GM12878 (cell line): ENCODE results near the gene RFPL2. TPM values are rescaled to one million over a fixed set of nuclear protein-coding genes. Genes with fewer than 3 reads are reported as not detected.

Experiments used
- ATAC-seq: fragments of 200-7000 bp; cut with Tn5 transposase; 3 replicates; pipeline ENCODE4 v1.9.1; 2020; ENCODE audit warnings: mild to moderate bottlenecking, moderate library complexity
- BruUV-seq: library from RNA; stranded (reverse); fragments of 400-500 nt; replicated peaks from 2 replicates; lab custom pipeline; 2021; lab: Mats Ljungman, UMichigan
- CTCF ChIA-PET: fragments of 300-600 bp; sonication (Branson Sonifier 250); formaldehyde crosslinking; extraction: SDS; loops from one replicate; lab custom pipeline; 2021; ENCODE audit warnings: inconsistent platforms; lab: Yijun Ruan, JAX
- POLR2A ChIA-PET: fragments of 350-600 bp; formaldehyde crosslinking; extraction: SDS; loops from one replicate; lab custom pipeline; 2021; ENCODE audit warnings: inconsistent platforms; lab: Charles Lee
- RAD21 ChIA-PET: fragments of 300-600 bp; sonication (Branson Sonifier 250); formaldehyde crosslinking; loops from one replicate; lab custom pipeline; 2023; ENCODE audit warnings: antibody characterized with exemption; ENCODE audit not compliant: unreplicated experiment; lab: Charles Lee
- SMC1A ChIA-PET: fragments of 300-600 bp; sonication (Branson Sonifier 250); formaldehyde crosslinking; loops from one replicate; lab custom pipeline; 2023; ENCODE audit not compliant: unreplicated experiment, uncharacterized antibody; lab: Charles Lee
- DNase-seq: peaks from one replicate; pipeline ENCODE4 v3.0.0-alpha.2; 2011; ENCODE audit warnings: low read depth, low spot score
- FAIRE-seq: peaks from 3 replicates; lab custom pipeline; 2011; peaks lifted over from hg19 to GRCh38; lab: Jason Lieb, UNC
- H2AFZ ChIP-seq: 2 replicates; pipeline ENCODE4 v1.6.0; 2011; ENCODE audit warnings: low read depth, low read length, control low read depth; ENCODE audit not compliant: control insufficient read depth
- H3K27ac ChIP-seq: 2 replicates; pipeline ENCODE4 v1.5.1; 2011; ENCODE audit warnings: control low read depth; ENCODE audit not compliant: control insufficient read depth, insufficient read depth
- H3K27me3 ChIP-seq, 2 experiments: replicated peaks in 1 of 2; 2 replicates each; pipeline versions ENCODE4 v1.6.0 to v1.6.1; 2011; ENCODE audit warnings: low read length in 1 of 2; ENCODE audit not compliant: control insufficient read depth in 2 of 2, insufficient read depth in 2 of 2
- H3K36me3 ChIP-seq, 2 experiments: 2 replicates each; pipeline ENCODE4 v1.5.1; 2011; ENCODE audit warnings: low read length in 1 of 2; ENCODE audit not compliant: control insufficient read depth in 2 of 2, insufficient read depth in 2 of 2
- H3K4me1 ChIP-seq: 2 replicates; pipeline ENCODE4 v1.6.1; 2011; ENCODE audit warnings: mild to moderate bottlenecking, low read length, moderate library complexity, mixed read lengths; ENCODE audit not compliant: control insufficient read depth, insufficient read depth
- H3K4me2 ChIP-seq: 2 replicates; pipeline ENCODE4 v1.6.0; 2011; ENCODE audit warnings: control low read depth; ENCODE audit not compliant: control insufficient read depth, insufficient read depth
- H3K4me3 ChIP-seq: fragments of 200-600 bp; sonication (generic); 2 replicates; pipeline ENCODE4 v1.5.1; 2016
- H3K79me2 ChIP-seq: 2 replicates; pipeline ENCODE4 v1.6.0; 2011; ENCODE audit warnings: low read length; ENCODE audit not compliant: control insufficient read depth, insufficient read depth
- H3K9ac ChIP-seq: 2 replicates; pipeline ENCODE4 v1.8.0; 2011; ENCODE audit warnings: low read length, control low read depth, mixed read lengths; ENCODE audit not compliant: control insufficient read depth, insufficient read depth
- H3K9me3 ChIP-seq: replicated peaks from 3 replicates; pipeline ENCODE4 v1.5.1; 2011; ENCODE audit warnings: mild to moderate bottlenecking, low read length; ENCODE audit not compliant: control insufficient read depth, insufficient read depth
- H4K20me1 ChIP-seq: 2 replicates; pipeline ENCODE4 v1.6.0; 2011; ENCODE audit not compliant: control insufficient read depth, insufficient read depth
- BACH1 ChIP-seq: fragments of 450-650 bp; IDR thresholded peaks from 2 replicates; pipeline ENCODE4 v1.6.1; 2017; ENCODE audit warnings: mild to moderate bottlenecking, borderline replicate concordance
- CBX3 ChIP-seq: fragments of 200-600 bp; sonication (generic); IDR thresholded peaks from 2 replicates; pipeline ENCODE4 v1.6.1; 2016; ENCODE audit warnings: low read depth, borderline replicate concordance
- CHD4 ChIP-seq: fragments of 200-600 bp; sonication (generic); IDR thresholded peaks from 2 replicates; pipeline ENCODE4 v1.6.1; 2016; ENCODE audit warnings: mild to moderate bottlenecking
- GABPA ChIP-seq: IDR thresholded peaks from 2 replicates; pipeline ENCODE4 v1.6.1; 2014; ENCODE audit warnings: antibody characterized with exemption, low read depth, mild to moderate bottlenecking, inconsistent platforms
- IKZF1 ChIP-seq: fragments of 450-650 bp; conservative IDR thresholded peaks from 2 replicates; pipeline ENCODE4 v1.6.1; 2017; ENCODE audit warnings: antibody characterized with exemption, mild to moderate bottlenecking
- NFIC ChIP-seq: IDR thresholded peaks from 2 replicates; pipeline ENCODE4 v1.6.1; 2012; ENCODE audit warnings: low read depth, mild to moderate bottlenecking, inconsistent platforms, low read length, moderate library complexity
- NFYA ChIP-seq: IDR thresholded peaks from 2 replicates; pipeline ENCODE4 v1.6.1; 2011; ENCODE audit warnings: low read depth, mild to moderate bottlenecking, low read length, improper control_type of control experiment, borderline replicate concordance
- SRF ChIP-seq, 2 experiments: IDR thresholded peaks; 2 replicates each; pipeline ENCODE4 v1.6.1; 2011; ENCODE audit warnings: low read depth in 2 of 2, low read length in 2 of 2, mild to moderate bottlenecking in 1 of 2, moderate library complexity in 1 of 2
- SUPT20H ChIP-seq: IDR thresholded peaks from 2 replicates; pipeline ENCODE4 v1.6.1; 2011; ENCODE audit warnings: low read depth, mild to moderate bottlenecking, low read length, moderate library complexity, borderline replicate concordance; ENCODE audit not compliant: control insufficient read depth
- TAF1 ChIP-seq: IDR thresholded peaks from 2 replicates; pipeline ENCODE4 v1.6.1; 2011; ENCODE audit warnings: mild to moderate bottlenecking, low read depth, low read length, borderline replicate concordance
- ZBED1 ChIP-seq: IDR thresholded peaks from 2 replicates; pipeline ENCODE4 v1.6.1; 2016; ENCODE audit warnings: borderline replicate concordance
- ZNF622 ChIP-seq: fragments of 450-650 bp; IDR thresholded peaks from 2 replicates; pipeline ENCODE4 v1.6.1; 2017; ENCODE audit warnings: mild to moderate bottlenecking, inconsistent platforms
- WGBS: methylation state at CpG from one replicate; pipeline ENCODE4 v1.1.6; 2016; ENCODE audit warnings: low lambda C conversion rate; ENCODE audit not compliant: insufficient replicate concordance, insufficient coverage; ENCODE audit errors: missing lambda C conversion rate; 5-methylcytosine and 5-hydroxymethylcytosine counted together
- in situ Hi-C: fragments of 300-500 bp; cut with MboI; formaldehyde crosslinking; loops from 9 replicates; pipeline ENCODE4 v1.14.3; 2018; ENCODE audit warnings: mixed read lengths
- intact Hi-C: fragments of 100-400 bp; cut with micrococcal nuclease; formaldehyde crosslinking; loops from one replicate; pipeline ENCODE4 v1.14.2; 2022; ENCODE audit not compliant: unreplicated experiment
- polyA plus RNA-seq, 11 experiments: library from polyadenylated mRNA; depleted of rRNA in 4 of 11; unstranded in 6 of 11; stranded (reverse) in 5 of 11; fragments of >200 nt; fragmentation: Nextera tagmentation in 4 of 11; fragmentation: Illumina TruSeq in 1 of 11; extraction: Ambion mirVana in 4 of 11; extraction: Trizol in 1 of 11; gene quantifications; 1 replicate in 1 of 11; 2 replicates in 10 of 11; pipeline versions ENCODE4 v1.2.1 to v1.2.3, GENCODE V29; 2011 to 2016; ENCODE audit warnings: inconsistent platforms in 2 of 11, missing spikeins in 2 of 11, low read depth in 1 of 11
- total RNA-seq, 4 experiments: library from RNA; depleted of rRNA in 3 of 4; stranded (reverse); fragments of >200 nt in 3 of 4; fragmentation: Illumina TruSeq in 1 of 4; extraction: Trizol in 1 of 4; gene quantifications; 2 replicates each; pipeline versions ENCODE4 v1.2.1 to v1.2.3, GENCODE V29; 2013 to 2021
- TF ChIP-seq, protein P1 (sequence below): fragments of 450-650 bp; formaldehyde crosslinking; IDR thresholded peaks from 2 replicates; pipeline ENCODE4 v1.4.0; 2022; ENCODE audit warnings: mild to moderate bottlenecking, moderate library complexity

The RFPL2 gene
- total and polyA plus RNA-seq, 10 of the 15 experiments (the other 5 are each of a cell fraction or from before 2014, with no cell fraction given): not detected

DNA sequence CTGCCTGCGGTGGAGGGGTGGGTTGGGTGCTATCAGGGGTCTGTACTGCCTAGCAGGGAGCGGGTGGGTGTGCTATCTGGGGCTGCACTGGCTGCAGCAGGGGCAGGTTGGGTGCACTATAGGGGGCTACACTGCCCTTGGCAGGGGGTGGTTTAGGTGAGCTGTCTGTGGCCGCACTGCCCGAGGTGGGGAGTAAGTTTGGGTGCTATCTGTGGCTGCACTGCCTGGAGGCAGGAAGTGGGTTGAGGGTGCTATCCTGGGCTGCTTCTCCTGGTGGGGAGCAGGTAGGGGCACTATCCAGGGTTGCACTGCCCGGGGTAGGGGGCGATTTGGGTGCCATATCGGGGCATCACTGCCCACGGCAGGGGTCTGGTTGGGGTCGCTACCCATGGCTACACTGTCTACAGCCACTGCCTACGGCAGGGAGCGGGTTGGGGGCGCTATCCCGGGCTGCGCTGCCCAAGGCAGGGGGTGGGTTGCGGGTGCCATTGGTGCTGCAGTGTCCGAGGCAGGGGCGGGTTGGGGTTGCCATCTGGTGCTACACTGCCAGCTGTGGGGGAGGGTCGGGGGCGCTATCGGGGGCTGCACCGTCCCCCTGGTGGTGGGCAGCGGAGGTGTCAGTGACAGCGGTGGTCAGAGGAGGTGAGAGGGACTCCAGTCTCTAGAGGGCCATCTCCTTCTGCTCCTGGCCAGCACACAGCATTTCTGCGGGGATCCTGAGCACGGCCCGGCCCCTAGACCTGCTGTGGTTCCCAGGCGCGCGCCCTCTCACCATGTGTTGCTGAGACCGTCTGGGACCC, 1.3 kb upstream of the RFPL2 start:
- ChIA-PET CTCF (no interaction called here), POLR2A (no interaction called here), SMC1A (no interaction called here), RAD21 (no interaction called here)
- no peak overlapping the region for H3K9ac ChIP-seq
- no peaks in the 10 kb centered on the region for H4K20me1 ChIP-seq
- ATAC-seq (no peak), DNase-seq (no peak), FAIRE-seq (no peak)
- no peaks in the 10 kb centered on the region for H3K4me1 ChIP-seq
- intact Hi-C loops: loop anchor here (5.0 to 10.0 kb wide), 2 partner anchors 101 to 229 kb away; no protein-coding TSS in a partner anchor
- no peak overlapping the region for H3K27ac ChIP-seq
- no peak overlapping the region for H2AFZ ChIP-seq
- H3K4me2 ChIP-seq: no peak overlapping the region
- whole genome bisulfite sequencing: 37% methylated on average over 24 of the region's 30 CpGs
- TF ChIP-seq IKZF1 (no peak), GABPA (no peak), CHD4 (no peak), ZBED1 (no peak), ZNF622 (no peak)
- BruUV-seq: no TSS peak
- no peaks in the 10 kb centered on the region for H3K9me3 ChIP-seq
- in situ Hi-C loops: no loop called here
- no peaks in the 10 kb centered on the region for H3K36me3 ChIP-seq
- no peak overlapping the region for H3K4me3 ChIP-seq
- no peaks in the 10 kb centered on the region for H3K79me2 ChIP-seq
- H3K27me3 ChIP-seq: peaks cover 0 to 4% of the 10 kb centered on the region in 2 experiments; a peak in 2 of 4 replicates

DNA sequence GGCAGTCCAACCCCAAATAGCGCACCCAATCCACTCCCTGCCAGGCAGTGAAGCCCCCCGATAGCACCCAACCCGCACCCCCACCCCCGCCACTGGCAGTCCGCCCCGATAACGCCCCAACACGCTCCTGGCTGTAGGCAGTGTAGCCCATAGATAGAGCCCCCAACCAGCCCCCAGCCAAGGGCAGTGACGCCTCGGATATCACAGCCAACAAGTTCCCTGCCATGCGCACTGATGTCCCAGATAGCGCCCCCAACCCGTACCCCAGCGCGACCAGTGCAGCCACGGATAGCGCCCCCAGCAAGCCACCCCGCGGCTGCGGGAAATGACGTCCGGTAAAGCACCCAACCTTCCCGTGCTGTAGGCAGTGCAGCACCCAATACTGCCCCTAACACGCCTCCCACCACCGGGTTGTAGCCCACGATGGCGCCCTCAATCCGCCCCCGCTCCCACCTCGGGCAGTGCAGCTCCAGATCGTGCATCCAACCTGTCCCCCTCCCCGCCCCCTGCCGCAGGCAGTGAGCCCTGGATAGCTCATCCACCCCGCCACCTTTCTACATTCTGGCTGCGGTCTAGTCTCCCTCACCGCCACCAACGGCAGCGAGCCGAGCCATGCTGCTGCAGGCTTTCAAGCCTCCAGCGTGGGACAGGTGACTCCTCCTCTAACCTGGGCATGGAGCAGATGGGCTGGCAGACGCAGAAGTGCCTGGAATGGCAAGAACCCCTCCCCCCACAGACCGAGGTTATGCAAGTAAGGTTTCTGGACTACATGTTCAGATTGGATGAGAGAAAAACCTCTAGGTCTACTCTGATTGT, 625 bp downstream of the RFPL2 start:
- ChIA-PET RAD21 (no interaction called here), CTCF (no interaction called here), POLR2A (no interaction called here), SMC1A (no interaction called here)
- WGBS: 68% methylated on average over 39 of the region's 42 CpGs
- Histone ChIP-seq H3K9ac (no peak overlapping the region), H3K9me3 (no peaks in the 10 kb centered on the region), H3K36me3 (no peaks in the 10 kb centered on the region), H2AFZ (no peak overlapping the region), H3K4me2 (no peak overlapping the region), H3K4me1 (no peaks in the 10 kb centered on the region), H3K27ac (no peak overlapping the region), H3K27me3 (peaks cover 0 to 4% of the 10 kb centered on the region in 2 experiments; a peak in 2 of 4 replicates), H4K20me1 (no peaks in the 10 kb centered on the region), H3K4me3 (no peak overlapping the region), H3K79me2 (no peaks in the 10 kb centered on the region)
- no peak for FAIRE-seq
- no TSS peak for BruUV-seq
- in situ Hi-C loops: no loop called here
- intact Hi-C loops: loop anchor here (5.0 to 10.0 kb wide), 2 partner anchors 99 to 268 kb away; partner anchors contain the start of gene FBXO7
- ATAC-seq: no peak
- no peak for DNase-seq
- TF ChIP-seq TAF1 (no peak), BACH1 (no peak), NFYA (no peak), NFIC (no peak), CBX3 (no peak), SUPT20H (no peak), SRF (IDR thresholded peaks at IDR 0.05; ENCODE audit: low read depth in 2 of 2, low read length in 2 of 2) (no peak)
- TF ChIP-seq, protein P1, sequence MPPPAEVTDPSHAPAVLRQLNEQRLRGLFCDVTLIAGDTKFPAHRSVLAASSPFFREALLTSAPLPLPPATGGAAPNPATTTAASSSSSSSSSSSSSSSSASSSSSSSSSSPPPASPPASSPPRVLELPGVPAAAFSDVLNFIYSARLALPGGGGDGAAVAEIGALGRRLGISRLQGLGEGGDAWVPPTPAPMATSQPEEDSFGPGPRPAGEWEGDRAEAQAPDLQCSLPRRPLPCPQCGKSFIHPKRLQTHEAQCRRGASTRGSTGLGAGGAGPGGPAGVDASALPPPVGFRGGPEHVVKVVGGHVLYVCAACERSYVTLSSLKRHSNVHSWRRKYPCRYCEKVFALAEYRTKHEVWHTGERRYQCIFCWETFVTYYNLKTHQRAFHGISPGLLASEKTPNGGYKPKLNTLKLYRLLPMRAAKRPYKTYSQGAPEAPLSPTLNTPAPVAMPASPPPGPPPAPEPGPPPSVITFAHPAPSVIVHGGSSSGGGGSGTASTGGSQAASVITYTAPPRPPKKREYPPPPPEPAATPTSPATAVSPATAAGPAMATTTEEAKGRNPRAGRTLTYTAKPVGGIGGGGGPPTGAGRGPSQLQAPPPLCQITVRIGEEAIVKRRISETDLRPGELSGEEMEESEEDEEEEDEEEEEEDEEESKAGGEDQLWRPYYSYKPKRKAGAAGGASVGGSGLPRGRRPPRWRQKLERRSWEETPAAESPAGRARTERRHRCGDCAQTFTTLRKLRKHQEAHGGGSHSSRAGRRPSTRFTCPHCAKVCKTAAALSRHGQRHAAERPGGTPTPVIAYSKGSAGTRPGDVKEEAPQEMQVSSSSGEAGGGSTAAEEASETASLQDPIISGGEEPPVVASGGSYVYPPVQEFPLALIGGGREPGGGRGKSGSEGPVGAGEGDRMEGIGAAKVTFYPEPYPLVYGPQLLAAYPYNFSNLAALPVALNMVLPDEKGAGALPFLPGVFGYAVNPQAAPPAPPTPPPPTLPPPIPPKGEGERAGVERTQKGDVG: no peak
